VCaP (cell line): Measurements from ENCODE around the gene PELI1.

ENCODE experiments used
- H3K27ac ChIP-seq: fragments of 450-650 bp; 2 replicates; pipeline ENCODE4 v1.5.1; 2017
- CTCF ChIP-seq: fragments of 450-650 bp; conservative IDR thresholded peaks from 2 replicates; pipeline ENCODE4 v1.5.1; 2017; ENCODE audit warnings: mild to moderate bottlenecking, moderate library complexity

Gene PELI1

GRCh38 chr2:64151476-64151875, 7.3 kb upstream of the PELI1 start:
- no peak overlapping the region for H3K27ac ChIP-seq
- TF ChIP-seq CTCF, result no peak

GRCh38 chr2:64145714-64146113, 1.5 kb upstream of the PELI1 start:
- no peak for TF ChIP-seq CTCF
- H3K27ac ChIP-seq, result no peak overlapping the region

GRCh38 chr2:64145119-64145518, 899 bp upstream of the PELI1 start:
- TF ChIP-seq CTCF, result no peak

GRCh38 chr2:64143169-64144056, 807 bp downstream of the PELI1 start:
- no peak for TF ChIP-seq CTCF
- peak overlapping the region; percentile 84 for H3K27ac ChIP-seq

More at GRCh38 chr2:64145119-64145518, 899 bp upstream of the PELI1 start:
- no peak overlapping the region for H3K27ac ChIP-seq

- peak overlapping the region; percentile 84 for H3K27ac ChIP-seq
- TF ChIP-seq CTCF, result no peak
Measured at GRCh38 chr2:64142741-64143168, 1.5 kb downstream of the PELI1 start.

- H3K27ac ChIP-seq, result no peak overlapping the region
Measured at GRCh38 chr2:64141674-64142405, 2.4 kb downstream of the PELI1 start.

More at GRCh38 chr2:64141674-64142405, 2.4 kb downstream of the PELI1 start:
- no peak for TF ChIP-seq CTCF
